HEK293 (cell line): ENCODE data around the gene GRK2.

Source experiments
- CTCF ChIP-seq: fragments of 450-650 bp; formaldehyde crosslinking; IDR thresholded peaks from 2 replicates; pipeline ENCODE4 v1.5.1; 2016; ENCODE audit warnings: missing biosample characterization, missing genetic modification characterization
- KLF1 ChIP-seq: fragments of 450-650 bp; formaldehyde crosslinking; IDR thresholded peaks from 2 replicates; pipeline ENCODE4 v1.5.1; 2016; ENCODE audit warnings: missing biosample characterization, missing genetic modification characterization
- SETDB1 ChIP-seq: IDR thresholded peaks from one replicate; pipeline ENCODE4 v1.6.1; 2017; ENCODE audit warnings: mild to moderate bottlenecking, low read length, moderate library complexity, mixed read lengths; ENCODE audit not compliant: insufficient read length
- ZBTB20 ChIP-seq: fragments of 450-650 bp; formaldehyde crosslinking; IDR thresholded peaks from 2 replicates; pipeline ENCODE4 v1.5.1; 2016; ENCODE audit warnings: missing biosample characterization, missing genetic modification characterization
- ZBTB44 ChIP-seq: fragments of 450-650 bp; IDR thresholded peaks from 2 replicates; pipeline ENCODE4 v1.5.1; 2018; ENCODE audit warnings: missing biosample characterization, mild to moderate bottlenecking, missing genetic modification characterization
- ZBTB8A ChIP-seq: fragments of 450-650 bp; formaldehyde crosslinking; IDR thresholded peaks from 2 replicates; pipeline ENCODE4 v1.5.1; 2016; ENCODE audit warnings: missing biosample characterization, missing genetic modification characterization
- ZNF239 ChIP-seq: fragments of 450-650 bp; formaldehyde crosslinking; IDR thresholded peaks from 2 replicates; pipeline ENCODE4 v1.5.1; 2016; ENCODE audit warnings: missing biosample characterization, missing genetic modification characterization
- ZNF324 ChIP-seq: fragments of 450-650 bp; formaldehyde crosslinking; IDR thresholded peaks from 2 replicates; pipeline ENCODE4 v1.5.1; 2016; ENCODE audit warnings: missing biosample characterization, missing genetic modification characterization
- ZNF692 ChIP-seq: fragments of 450-650 bp; formaldehyde crosslinking; IDR thresholded peaks from 2 replicates; pipeline ENCODE4 v1.5.1; 2016; ENCODE audit warnings: missing biosample characterization, missing genetic modification characterization
- ZNF707 ChIP-seq: fragments of 450-650 bp; formaldehyde crosslinking; IDR thresholded peaks from 2 replicates; pipeline ENCODE4 v1.5.1; 2016; ENCODE audit warnings: missing biosample characterization, missing genetic modification characterization

- TF ChIP-seq ZBTB8A (tag by site-specific recombination) (no peak), ZBTB44 (no peak), ZNF239 (no peak), ZNF707 (no peak), ZNF324 (tag by site-specific recombination) (no peak), CTCF (tag by site-specific recombination) (no peak), KLF1 (no peak), ZNF692 (tag by site-specific recombination) (no peak), ZBTB20 (tag by site-specific recombination) (no peak), SETDB1 (no peak)
Observed at GRCh38 chr11:67304511-67305113, 38.3 kb downstream of the GRK2 start.
